ENCODE measurements around the gene SLC2A1. TPM values are rescaled to one million over a fixed set of nuclear protein-coding genes. Genes with fewer than 3 reads are reported as not detected.

The SLC2A1 gene
- total and polyA plus RNA-seq, 2 experiments from 2014 or later = 271 to 301 TPM

DNA sequence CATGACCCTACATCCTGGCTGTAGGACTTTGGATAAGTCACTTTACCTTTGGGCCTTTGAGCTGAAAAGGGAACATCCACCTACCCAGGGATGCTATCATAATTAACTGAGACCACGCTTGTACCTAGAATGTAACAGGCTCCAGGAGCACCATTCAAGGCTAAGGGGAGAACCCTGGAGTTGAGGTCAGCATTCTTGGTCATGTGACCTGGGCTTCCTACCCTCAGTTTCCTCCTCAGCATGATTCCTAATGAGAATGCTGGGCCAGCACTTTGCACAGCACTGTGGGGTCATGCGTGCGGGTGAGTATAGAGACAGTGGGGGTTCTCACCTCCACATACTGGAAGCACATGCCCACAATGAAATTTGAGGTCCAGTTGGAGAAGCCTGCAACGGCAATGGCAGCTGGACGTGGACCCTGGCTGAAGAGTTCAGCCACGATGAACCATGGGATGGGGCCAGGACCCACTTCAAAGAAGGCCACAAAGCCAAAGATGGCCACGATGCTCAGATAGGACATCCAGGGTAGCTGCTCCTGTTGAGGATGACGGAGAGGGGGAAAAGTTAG lies 31.3 kb downstream of the SLC2A1 start:
- TF ChIP-seq, protein P1, sequence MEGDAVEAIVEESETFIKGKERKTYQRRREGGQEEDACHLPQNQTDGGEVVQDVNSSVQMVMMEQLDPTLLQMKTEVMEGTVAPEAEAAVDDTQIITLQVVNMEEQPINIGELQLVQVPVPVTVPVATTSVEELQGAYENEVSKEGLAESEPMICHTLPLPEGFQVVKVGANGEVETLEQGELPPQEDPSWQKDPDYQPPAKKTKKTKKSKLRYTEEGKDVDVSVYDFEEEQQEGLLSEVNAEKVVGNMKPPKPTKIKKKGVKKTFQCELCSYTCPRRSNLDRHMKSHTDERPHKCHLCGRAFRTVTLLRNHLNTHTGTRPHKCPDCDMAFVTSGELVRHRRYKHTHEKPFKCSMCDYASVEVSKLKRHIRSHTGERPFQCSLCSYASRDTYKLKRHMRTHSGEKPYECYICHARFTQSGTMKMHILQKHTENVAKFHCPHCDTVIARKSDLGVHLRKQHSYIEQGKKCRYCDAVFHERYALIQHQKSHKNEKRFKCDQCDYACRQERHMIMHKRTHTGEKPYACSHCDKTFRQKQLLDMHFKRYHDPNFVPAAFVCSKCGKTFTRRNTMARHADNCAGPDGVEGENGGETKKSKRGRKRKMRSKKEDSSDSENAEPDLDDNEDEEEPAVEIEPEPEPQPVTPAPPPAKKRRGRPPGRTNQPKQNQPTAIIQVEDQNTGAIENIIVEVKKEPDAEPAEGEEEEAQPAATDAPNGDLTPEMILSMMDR (IDR thresholded peaks at IDR 0.05; ENCODE audit: poor library complexity) = no peak
- TF ChIP-seq EZH2 (IDR thresholded peaks at IDR 0.05; ENCODE audit: borderline replicate concordance) = no peak
- H3K36me3 ChIP-seq (replicated peaks; ENCODE audit: insufficient read depth, low read depth) = no peaks in the 10 kb centered on the region

DNA sequence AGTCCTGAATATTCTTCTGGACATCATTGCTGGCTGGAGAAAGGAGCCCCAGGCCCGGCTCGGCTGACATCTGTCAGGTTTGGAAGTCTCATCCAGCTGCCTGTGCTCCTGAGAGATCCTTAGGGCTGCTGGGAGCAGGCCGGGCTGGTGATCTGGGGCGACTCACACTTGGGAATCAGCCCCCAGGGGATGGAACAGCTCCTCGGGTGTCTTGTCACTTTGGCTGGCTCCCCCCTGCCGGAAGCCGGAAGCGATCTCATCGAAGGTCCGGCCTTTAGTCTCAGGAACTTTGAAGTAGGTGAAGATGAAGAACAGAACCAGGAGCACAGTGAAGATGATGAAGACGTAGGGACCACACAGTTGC lies 31.8 kb downstream of the SLC2A1 start:
- Histone ChIP-seq H3K27ac (no peak overlapping the region), H3K79me2 (peaks cover 7% of the 10 kb centered on the region), H3K27me3 (no peaks in the 10 kb centered on the region), H3K36me3 (replicated peaks; ENCODE audit: insufficient read depth, low read depth) (no peaks in the 10 kb centered on the region), H2AFZ (no peak overlapping the region), H3K4me3 (no peak overlapping the region), H3K9me2 (replicated peaks; ENCODE audit: insufficient read depth) (no peaks in the 10 kb centered on the region), H4K20me1 (ENCODE audit: insufficient read depth, poor library complexity, severe bottlenecking) (peaks cover 3% of the 10 kb centered on the region), H3K4me1 (ENCODE audit: insufficient read depth) (peaks cover 15% of the 10 kb centered on the region), H3K4me2 (no peak overlapping the region), H3K9me3 (ENCODE audit: low read depth) (no peaks in the 10 kb centered on the region)
- no peak for DNase-seq (ENCODE audit: low spot score)
- WGBS (ENCODE audit: low lambda C conversion rate, missing lambda C conversion rate) = 79% methylated on average over 11 of the region's 11 CpGs
- TF ChIP-seq EZH2phosphoT487 (IDR thresholded peaks at IDR 0.05; ENCODE audit: low read depth, severe bottlenecking, unreplicated experiment) (no peak), EZH2 (IDR thresholded peaks at IDR 0.05; ENCODE audit: borderline replicate concordance) (no peak)
- TF ChIP-seq, protein P1 (IDR thresholded peaks at IDR 0.05; ENCODE audit: poor library complexity) = no peak

More for the DNA sequence above, 31.3 kb downstream of the SLC2A1 start:
- H3K27me3 ChIP-seq = no peaks in the 10 kb centered on the region
- H3K4me1 ChIP-seq (ENCODE audit: insufficient read depth) = peaks cover 20% of the 10 kb centered on the region
- H3K9me2 ChIP-seq (replicated peaks; ENCODE audit: insufficient read depth) = no peaks in the 10 kb centered on the region
- peaks cover 6% of the 10 kb centered on the region for H4K20me1 ChIP-seq (ENCODE audit: insufficient read depth, poor library complexity, severe bottlenecking)
- H3K4me3 ChIP-seq = no peak overlapping the region
- H3K9me3 ChIP-seq (ENCODE audit: low read depth) = no peaks in the 10 kb centered on the region
- no peak overlapping the region for H2AFZ ChIP-seq
- no peak overlapping the region for H3K4me2 ChIP-seq
- WGBS (ENCODE audit: low lambda C conversion rate, missing lambda C conversion rate) = 95% methylated on average over 8 of the region's 8 CpGs
- H3K27ac ChIP-seq = no peak overlapping the region
- peaks cover 12% of the 10 kb centered on the region for H3K79me2 ChIP-seq
- DNase-seq (ENCODE audit: low spot score) = no peak

DNA sequence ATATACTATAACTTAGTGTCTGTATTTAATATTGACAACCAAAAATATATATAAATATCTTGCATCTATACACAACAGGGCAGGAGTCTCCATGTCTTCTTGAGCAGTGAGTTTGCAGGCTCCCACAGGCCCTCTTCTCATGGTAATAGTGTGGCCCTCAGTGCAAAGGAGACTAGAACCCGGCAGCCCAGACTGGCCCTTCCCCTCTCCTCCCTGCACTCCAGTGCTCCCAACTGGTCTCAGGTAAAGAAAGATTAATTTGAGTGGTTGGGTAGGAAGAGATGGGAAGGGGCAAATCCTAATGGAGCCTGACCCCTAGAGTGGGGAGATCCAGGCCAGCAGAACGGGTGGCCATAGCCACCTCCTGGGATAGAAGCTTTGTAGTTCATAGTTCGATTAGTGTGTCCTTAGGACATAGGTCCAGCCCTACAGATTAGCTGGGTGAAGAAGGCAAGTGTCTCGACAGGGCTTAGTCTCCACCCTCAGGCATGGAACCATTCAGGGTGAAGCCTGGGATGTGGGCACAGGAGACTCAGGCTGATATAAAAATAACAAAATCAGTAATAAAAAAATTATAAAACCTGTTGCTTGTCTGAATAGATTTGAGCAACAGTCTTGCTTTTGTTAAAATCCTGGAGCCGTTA lies 32.3 kb downstream of the SLC2A1 start:
- Histone ChIP-seq H3K79me2 (peaks cover 2% of the 10 kb centered on the region), H4K20me1 (ENCODE audit: insufficient read depth, poor library complexity, severe bottlenecking) (peaks cover 3% of the 10 kb centered on the region), H2AFZ (no peak overlapping the region), H3K27ac (no peak overlapping the region), H3K4me1 (ENCODE audit: insufficient read depth) (peaks cover 15% of the 10 kb centered on the region), H3K4me3 (no peak overlapping the region), H3K36me3 (replicated peaks; ENCODE audit: insufficient read depth, low read depth) (no peaks in the 10 kb centered on the region), H3K9me2 (replicated peaks; ENCODE audit: insufficient read depth) (no peaks in the 10 kb centered on the region), H3K27me3 (no peaks in the 10 kb centered on the region), H3K9me3 (ENCODE audit: low read depth) (no peaks in the 10 kb centered on the region), H3K4me2 (no peak overlapping the region)
- WGBS (ENCODE audit: low lambda C conversion rate, missing lambda C conversion rate) = 76% methylated on average over 5 of the region's 5 CpGs
- no peak for DNase-seq (ENCODE audit: low spot score)
- TF ChIP-seq EZH2phosphoT487 (IDR thresholded peaks at IDR 0.05; ENCODE audit: low read depth, severe bottlenecking, unreplicated experiment) (no peak), EZH2 (IDR thresholded peaks at IDR 0.05; ENCODE audit: borderline replicate concordance) (no peak)
- TF ChIP-seq, protein P1 (IDR thresholded peaks at IDR 0.05; ENCODE audit: poor library complexity) = no peak
